A549 (cell line): ENCODE measurements around the gene SETD4.

Experiments
- BHLHE40 ChIP-seq: IDR thresholded peaks from 2 replicates; pipeline ENCODE4 v1.6.1; 2012; ENCODE audit warnings: low read depth, low read length, inconsistent platforms
- CTCF ChIP-seq: fragments of >200 bp; sonication (Bioruptor Twin); formaldehyde crosslinking; IDR thresholded peaks from 3 replicates; pipeline ENCODE4 v1.5.1; 2016
- E2F6 ChIP-seq: IDR thresholded peaks from 2 replicates; pipeline ENCODE4 v1.6.1; 2012; ENCODE audit warnings: low read depth, borderline replicate concordance
- POLR2A ChIP-seq: IDR thresholded peaks from 2 replicates; pipeline ENCODE4 v1.6.1; 2012; ENCODE audit warnings: mild to moderate bottlenecking, low read length
- REST ChIP-seq: fragments of 200-600 bp; sonication (generic); IDR thresholded peaks from 2 replicates; pipeline ENCODE4 v1.6.1; 2016; ENCODE audit warnings: antibody characterized with exemption, mild to moderate bottlenecking, moderate library complexity
- USF2 ChIP-seq: fragments of 450-650 bp; IDR thresholded peaks from 2 replicates; pipeline ENCODE4 v1.6.1; 2014; ENCODE audit warnings: antibody characterized with exemption

- TF ChIP-seq REST (no peak), CTCF (no peak), POLR2A (no peak), BHLHE40 (no peak), E2F6 (no peak), USF2 (no peak)
Observed at GRCh38 chr21:36100971-36101641, 40.8 kb upstream of the SETD4 start.
